Duodenal mucosa (tissue), 2 donors: Measurements from ENCODE around the gene REST.
"Not testable (repeated sequence)": the region's sequence is repeated elsewhere in the genome, so short reads cannot be mapped to it uniquely, and the experiment has no call there.

ENCODE experiments used
- H3K27ac ChIP-seq: one replicate; pipeline ENCODE4 v1.7.0; 2013; ENCODE audit warnings: low read depth, low read length
- H3K27me3 ChIP-seq, 2 donors: one replicate each; pipeline ENCODE4 v1.7.0; 2013; ENCODE audit warnings: low read length in 2 of 2, control low read depth in 1 of 2; ENCODE audit not compliant: insufficient read depth in 2 of 2, control insufficient read depth in 1 of 2
- H3K36me3 ChIP-seq, 2 donors: one replicate each; pipeline ENCODE4 v1.7.0; 2013; ENCODE audit warnings: low read length in 2 of 2, control low read depth in 1 of 2; ENCODE audit not compliant: insufficient read depth in 2 of 2, control insufficient read depth in 1 of 2
- H3K4me1 ChIP-seq, 2 donors: one replicate each; pipeline ENCODE4 v1.7.0; 2013; ENCODE audit warnings: low read length in 2 of 2, control low read depth in 1 of 2; ENCODE audit not compliant: insufficient read depth in 2 of 2, control insufficient read depth in 1 of 2
- H3K4me3 ChIP-seq, 2 donors: one replicate each; pipeline ENCODE4 v1.7.0; 2013; ENCODE audit warnings: low read length in 2 of 2, low read depth in 1 of 2
- H3K9ac ChIP-seq, 2 donors: one replicate each; pipeline ENCODE4 v1.7.0; 2013; ENCODE audit warnings: low read length in 2 of 2, low read depth in 1 of 2
- H3K9me3 ChIP-seq, 2 donors: one replicate each; pipeline ENCODE4 v1.7.0; 2013; ENCODE audit warnings: low read length in 2 of 2, control low read depth in 1 of 2; ENCODE audit not compliant: control insufficient read depth in 1 of 2

Gene REST

GRCh38 chr4:56908206-56909085, 746 bp downstream of the REST start:
- Histone ChIP-seq H3K27ac (peak overlapping the region; percentile 85), H3K9me3 (no peaks in the 10 kb centered on the region), H3K9ac (peak overlapping the region; percentile 87 to 96), H3K4me1 (peaks cover 19 to 27% of the 10 kb centered on the region in 2 donors), H3K36me3 (no peaks in the 10 kb centered on the region), H3K27me3 (no peaks in the 10 kb centered on the region), H3K4me3 (peak overlapping the region; percentile 92 to 94)

- Histone ChIP-seq H3K27me3 (no peaks in the 10 kb centered on the region), H3K9me3 (no peaks in the 10 kb centered on the region), H3K9ac (peak overlapping the region; percentile 87 to 96), H3K36me3 (no peaks in the 10 kb centered on the region), H3K4me3 (peak overlapping the region; percentile 92 to 94), H3K4me1 (peaks cover 19 to 27% of the 10 kb centered on the region in 2 donors), H3K27ac (peak overlapping the region; percentile 85)
Observed at GRCh38 chr4:56909086-56909894, 1.6 kb downstream of the REST start.

GRCh38 chr4:56910172-56910967, 2.7 kb downstream of the REST start:
- Histone ChIP-seq H3K36me3 (no peaks in the 10 kb centered on the region), H3K27me3 (no peaks in the 10 kb centered on the region), H3K4me3 (peak overlapping the region; percentile 92 to 94), H3K9me3 (no peaks in the 10 kb centered on the region), H3K4me1 (peaks cover 19 to 27% of the 10 kb centered on the region in 2 donors), H3K9ac (no peak overlapping the region), H3K27ac (no peak overlapping the region)

- Histone ChIP-seq H3K9ac (no peak overlapping the region), H3K36me3 (peaks cover 0 to 9% of the 10 kb centered on the region in 2 donors), H3K4me3 (no peak overlapping the region), H3K9me3 (no peaks in the 10 kb centered on the region), H3K27me3 (no peaks in the 10 kb centered on the region), H3K27ac (no peak overlapping the region), H3K4me1 (peaks cover 13 to 17% of the 10 kb centered on the region in 2 donors)
Observed at GRCh38 chr4:56914336-56914735, 6.6 kb downstream of the REST start.

- not testable (repeated sequence) for H3K27ac ChIP-seq, H3K4me3 ChIP-seq, H3K27me3 ChIP-seq, H3K9ac ChIP-seq, H3K9me3 ChIP-seq, H3K36me3 ChIP-seq
- peaks cover 10 to 13% of the 10 kb centered on the region in 2 donors for H3K4me1 ChIP-seq
Observed at GRCh38 chr4:56914977-56915376, 7.3 kb downstream of the REST start.

- Histone ChIP-seq H3K9me3 (no peaks in the 10 kb centered on the region), H3K36me3 (peaks cover 22 to 48% of the 10 kb centered on the region in 2 donors), H3K4me3 (no peak overlapping the region), H3K27me3 (no peaks in the 10 kb centered on the region), H3K4me1 (no peaks in the 10 kb centered on the region), H3K27ac (no peak overlapping the region), H3K9ac (no peak overlapping the region)
Observed at GRCh38 chr4:56927196-56927595, 19.5 kb downstream of the REST start.

GRCh38 chr4:56930638-56931037, 22.9 kb downstream of the REST start:
- no peaks in the 10 kb centered on the region for H3K27me3 ChIP-seq
- H3K9ac ChIP-seq: no peak overlapping the region
- no peaks in the 10 kb centered on the region for H3K9me3 ChIP-seq
- no peaks in the 10 kb centered on the region for H3K4me1 ChIP-seq
- no peak overlapping the region for H3K27ac ChIP-seq
- H3K36me3 ChIP-seq: peaks cover 22 to 28% of the 10 kb centered on the region in 2 donors
- H3K4me3 ChIP-seq: no peak overlapping the region

GRCh38 chr4:56931924-56932323, 24.2 kb downstream of the REST start:
- H3K9ac ChIP-seq: no peak overlapping the region
- no peaks in the 10 kb centered on the region for H3K27me3 ChIP-seq
- H3K9me3 ChIP-seq: no peaks in the 10 kb centered on the region
- H3K4me1 ChIP-seq: no peaks in the 10 kb centered on the region
- no peak overlapping the region for H3K4me3 ChIP-seq
- peaks cover 22 to 28% of the 10 kb centered on the region in 2 donors for H3K36me3 ChIP-seq
- H3K27ac ChIP-seq: no peak overlapping the region

GRCh38 chr4:56937262-56937661, 29.6 kb downstream of the REST start:
- H3K36me3 ChIP-seq: peaks cover 0 to 13% of the 10 kb centered on the region in 2 donors
- H3K4me1 ChIP-seq: no peaks in the 10 kb centered on the region
- no peak overlapping the region for H3K4me3 ChIP-seq
- no peaks in the 10 kb centered on the region for H3K9me3 ChIP-seq
- no peak overlapping the region for H3K9ac ChIP-seq
- no peaks in the 10 kb centered on the region for H3K27me3 ChIP-seq
- H3K27ac ChIP-seq: no peak overlapping the region
